Endothelial cell of umbilical vein (primary cell): Measurements from ENCODE around the gene AQP12B. TPM values are rescaled to one million over a fixed set of nuclear protein-coding genes. Genes with fewer than 3 reads are reported as not detected.

Source experiments
- BruUV-seq: library from RNA; stranded (reverse); fragments of 400-500 nt; replicated peaks from 2 replicates; lab custom pipeline; 2021; lab: Mats Ljungman, UMichigan
- CTCF ChIA-PET: fragments of 300-600, 350-600 bp; sonication (Branson Sonifier 250); formaldehyde crosslinking; loops from one replicate; lab custom pipeline; 2021; ENCODE audit warnings: antibody characterized with exemption, inconsistent platforms; lab: Charles Lee
- POLR2A ChIA-PET: fragments of 300-600, 350-600 bp; sonication (Branson Sonifier 250); formaldehyde crosslinking; loops from one replicate; lab custom pipeline; 2021; ENCODE audit warnings: antibody characterized with exemption, inconsistent platforms; lab: Charles Lee
- DNase-seq: peaks from one replicate; pipeline ENCODE4 v3.0.0-alpha.2; 2011; ENCODE audit warnings: low read depth, low spot score
- FAIRE-seq: peaks from 2 replicates; lab custom pipeline; 2011; peaks lifted over from hg19 to GRCh38; lab: Jason Lieb, UNC
- H2AFZ ChIP-seq: 2 replicates; pipeline ENCODE4 v1.6.0; 2012; ENCODE audit warnings: low read depth, low read length, control low read depth, inconsistent platforms
- H3K27ac ChIP-seq: 2 replicates; pipeline ENCODE4 v1.5.1; 2011; ENCODE audit warnings: low read depth, mild to moderate bottlenecking, control low read depth, low read length, moderate library complexity; ENCODE audit not compliant: insufficient read depth
- H3K27me3 ChIP-seq, 2 experiments: 2 replicates each; pipeline versions ENCODE4 v1.6.0 to v1.6.1; 2011; ENCODE audit warnings: low read length in 2 of 2, mixed read lengths in 1 of 2; ENCODE audit not compliant: control insufficient read depth in 2 of 2, insufficient read depth in 2 of 2
- H3K36me3 ChIP-seq, 2 experiments: 2 replicates in 1 of 2; 3 replicates in 1 of 2; pipeline ENCODE4 v1.5.1; 2011; ENCODE audit warnings: low read length in 2 of 2, mild to moderate bottlenecking in 1 of 2, moderate library complexity in 1 of 2; ENCODE audit not compliant: control insufficient read depth in 2 of 2, insufficient read depth in 2 of 2; ENCODE audit errors: extremely low read depth in 1 of 2
- H3K4me1 ChIP-seq: 3 replicates; pipeline ENCODE4 v1.5.1; 2011; ENCODE audit warnings: mild to moderate bottlenecking, low read length; ENCODE audit not compliant: control insufficient read depth, insufficient read depth; ENCODE audit errors: extremely low read depth
- H3K4me2 ChIP-seq: 2 replicates; pipeline ENCODE4 v1.6.1; 2011; ENCODE audit warnings: low read length, control low read depth, mixed read lengths; ENCODE audit not compliant: insufficient read depth
- H3K4me3 ChIP-seq, 3 experiments: fragments of 200-600 bp in 1 of 3; sonication (generic), shearing (Covaris generic) in 1 of 3; replicated peaks in 1 of 3; 2 replicates each; pipeline ENCODE4 v1.5.1; 2011 to 2016; ENCODE audit warnings: control low read depth in 3 of 3, low read length in 3 of 3, mild to moderate bottlenecking in 2 of 3, inconsistent platforms in 1 of 3, low read depth in 1 of 3, moderate library complexity in 1 of 3; ENCODE audit not compliant: insufficient read depth in 1 of 3
- H3K79me2 ChIP-seq: 2 replicates; pipeline ENCODE4 v1.6.0; 2012; ENCODE audit warnings: low read length, inconsistent platforms; ENCODE audit not compliant: control insufficient read depth, insufficient read depth
- H3K9ac ChIP-seq: replicated peaks from 2 replicates; pipeline ENCODE3; 2011; ENCODE audit warnings: low read length, control low read depth; ENCODE audit not compliant: insufficient read depth; ENCODE audit errors: extremely low read depth
- H3K9me1 ChIP-seq: replicated peaks from 3 replicates; pipeline ENCODE4 v1.6.0; 2011; ENCODE audit warnings: mild to moderate bottlenecking, low read length; ENCODE audit not compliant: control insufficient read depth, insufficient read depth; ENCODE audit errors: extremely low read depth
- H3K9me3 ChIP-seq: replicated peaks from 2 replicates; pipeline ENCODE4 v1.5.1; 2012; ENCODE audit warnings: low read length, inconsistent platforms; ENCODE audit not compliant: control insufficient read depth, insufficient read depth
- H4K20me1 ChIP-seq: replicated peaks from 2 replicates; pipeline ENCODE3; 2011; ENCODE audit warnings: mild to moderate bottlenecking, low read length; ENCODE audit not compliant: control insufficient read depth, insufficient read depth; ENCODE audit errors: extremely low read depth
- CTCF ChIP-seq, 2 donors: IDR thresholded peaks; 1 replicate in 1 of 2; 2 replicates in 1 of 2; pipeline ENCODE4 v1.5.1; 2011; ENCODE audit warnings: low read length in 2 of 2, mild to moderate bottlenecking in 2 of 2, moderate library complexity in 2 of 2, control low read depth in 1 of 2, inconsistent platforms in 1 of 2, low read depth in 1 of 2; ENCODE audit not compliant: insufficient read depth in 1 of 2; ENCODE audit errors: extremely low read depth in 1 of 2
- FOS ChIP-seq: IDR thresholded peaks from 2 replicates; pipeline ENCODE4 v1.6.1; 2011; ENCODE audit warnings: mild to moderate bottlenecking, low read length, moderate library complexity, borderline replicate concordance; ENCODE audit not compliant: insufficient read depth
- GATA2 ChIP-seq: IDR thresholded peaks from 2 replicates; pipeline ENCODE4 v1.7.0; 2011; ENCODE audit warnings: low read depth, mild to moderate bottlenecking, moderate library complexity, mixed read lengths, low read length; ENCODE audit not compliant: insufficient read length, insufficient read depth
- JUN ChIP-seq: IDR thresholded peaks from 2 replicates; pipeline ENCODE4 v1.6.1; 2011; ENCODE audit warnings: borderline replicate concordance, low read depth; ENCODE audit not compliant: insufficient read length, insufficient read depth
- POLR2A ChIP-seq: IDR thresholded peaks from 2 replicates; pipeline ENCODE4 v1.6.1; 2012; ENCODE audit warnings: low read depth, mild to moderate bottlenecking, control low read depth, low read length
- POLR2AphosphoS5 ChIP-seq: IDR thresholded peaks from 2 replicates; pipeline ENCODE4 v1.6.1; 2012; ENCODE audit warnings: low read depth, mild to moderate bottlenecking, control low read depth, low read length, moderate library complexity; ENCODE audit not compliant: insufficient read depth
- dilution Hi-C: fragments of 300-500 bp; cut with MboI; formaldehyde crosslinking; loops from one replicate; pipeline ENCODE4 v1.15.0; 2019; ENCODE audit warnings: low sequenced_read_pairs; ENCODE audit not compliant: extremely low pct_ligation_motif_present
- intact Hi-C: fragments of 100-400 bp; cut with micrococcal nuclease; formaldehyde crosslinking; loops from one replicate; pipeline ENCODE4 v1.10.0; 2022
- polyA plus RNA-seq, 4 experiments: library from polyadenylated mRNA; depleted of rRNA in 3 of 4; stranded (reverse) in 3 of 4; unstranded in 1 of 4; fragments of >200 nt; gene quantifications; 2 replicates each; pipeline versions ENCODE4 v1.2.1 to v1.2.3, GENCODE V29; 2011 to 2012; ENCODE audit warnings: missing spikeins in 1 of 4
- total RNA-seq: library from RNA; stranded (reverse); gene quantifications from 2 replicates; pipeline ENCODE4 v1.2.3, GENCODE V29; 2021
- TF ChIP-seq, protein P1 (sequence below): IDR thresholded peaks from 2 replicates; pipeline ENCODE4 v1.6.1; 2011; ENCODE audit not compliant: insufficient read depth, insufficient read length

AQP12B gene
- total and polyA plus RNA-seq, 2 donors (not counting 3 experiments of a cell fraction or from before 2014, with no cell fraction given): not detected

- FAIRE-seq (no peak), DNase-seq (no peak)
- H3K27me3 ChIP-seq: no peaks in the 10 kb centered on the region
- intact Hi-C loops: loop anchor here (5.0 kb wide), 1 partner anchor 192 kb away; no protein-coding TSS in a partner anchor
- no peak overlapping the region for H3K4me2 ChIP-seq
- no peak overlapping the region for H3K27ac ChIP-seq
- H3K36me3 ChIP-seq: no peaks in the 10 kb centered on the region
- POLR2A ChIA-PET: no interaction called here
- dilution Hi-C loops: no loop called here
- H3K9me1 ChIP-seq: no peaks in the 10 kb centered on the region
- H4K20me1 ChIP-seq: no peaks in the 10 kb centered on the region
- CTCF ChIA-PET: interaction anchor here (2.0 kb wide), 1 partner anchor 191 kb away, joined by 12 read pairs; no protein-coding TSS in a partner anchor
- H3K9ac ChIP-seq: no peak overlapping the region
- no peak overlapping the region for H2AFZ ChIP-seq
- no TSS peak for BruUV-seq
- H3K4me1 ChIP-seq: no peaks in the 10 kb centered on the region
- TF ChIP-seq JUN: no peak
- TF ChIP-seq, protein P1, sequence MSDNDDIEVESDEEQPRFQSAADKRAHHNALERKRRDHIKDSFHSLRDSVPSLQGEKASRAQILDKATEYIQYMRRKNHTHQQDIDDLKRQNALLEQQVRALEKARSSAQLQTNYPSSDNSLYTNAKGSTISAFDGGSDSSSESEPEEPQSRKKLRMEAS: no peak
- TF ChIP-seq FOS: no peak
- TF ChIP-seq GATA2: no peak
- no peak for TF ChIP-seq POLR2AphosphoS5
- no peak for TF ChIP-seq CTCF (IDR thresholded peaks at IDR 0.05; ENCODE audit: extremely low read depth in 1 of 2, insufficient read depth in 1 of 2, low read depth in 1 of 2, low read length in 2 of 2)
- TF ChIP-seq POLR2A: no peak
- no peak overlapping the region for H3K4me3 ChIP-seq
- no peaks in the 10 kb centered on the region for H3K9me3 ChIP-seq
- H3K79me2 ChIP-seq: no peaks in the 10 kb centered on the region
These were observed 22.0 kb upstream of the AQP12B start for GRCh38 chr2:240704651-240705050.
